Prostate gland (tissue), 2 donors: ENCODE results near the gene LYPD6. TPM values are rescaled to one million over a fixed set of nuclear protein-coding genes. Genes with fewer than 3 reads are reported as not detected.

Experiments
- DNase-seq: peaks from one replicate; pipeline ENCODE4 v3.0.0-alpha.2; 2019; ENCODE audit warnings: low spot score
- H3K27ac ChIP-seq, 2 donors: fragments of 200-600 bp; sonication (generic); 2 replicates each; pipeline ENCODE4 v1.5.1; 2017 to 2019
- H3K27me3 ChIP-seq: fragments of 200-600 bp; sonication (generic); replicated peaks from 2 replicates; pipeline ENCODE4 v1.5.1; 2019; ENCODE audit not compliant: insufficient read depth
- H3K36me3 ChIP-seq, 2 donors: fragments of 200-600 bp; sonication (generic); 1 replicate in 1 of 2; 2 replicates in 1 of 2; pipeline versions ENCODE4 v1.5.1 to v1.8.1; 2017 to 2019
- H3K4me1 ChIP-seq: fragments of 200-600 bp; sonication (generic); replicated peaks from 2 replicates; pipeline ENCODE4 v1.5.1; 2019
- H3K4me3 ChIP-seq, 2 donors: fragments of 200-600 bp; sonication (generic); 2 replicates each; pipeline ENCODE4 v1.5.1; 2017 to 2019
- H3K9me3 ChIP-seq: fragments of 200-600 bp; sonication (generic); 2 replicates; pipeline ENCODE4 v1.5.1; 2017
- CTCF ChIP-seq, 4 experiments: fragments of 200-600 bp in 2 of 4; fragments of 450-650 bp in 2 of 4; sonication (generic) in 2 of 4; IDR thresholded peaks; 1 replicate in 3 of 4; 2 replicates in 1 of 4; pipeline ENCODE4 v1.5.1; 2016 to 2019; ENCODE audit warnings: antibody characterized with exemption in 4 of 4, mild to moderate bottlenecking in 2 of 4, moderate library complexity in 2 of 4
- POLR2A ChIP-seq: fragments of 450-650 bp; IDR thresholded peaks from one replicate; pipeline ENCODE4 v1.6.1; 2016; ENCODE audit warnings: antibody characterized with exemption, mild to moderate bottlenecking
- POLR2AphosphoS5 ChIP-seq: sonication (generic); formaldehyde crosslinking; IDR thresholded peaks from one replicate; pipeline ENCODE4 v1.6.1; 2017; ENCODE audit warnings: antibody characterized with exemption
- WGBS: methylation state at CpG from one replicate; pipeline ENCODE4 v1.1.5; 2018; 5-methylcytosine and 5-hydroxymethylcytosine counted together
- intact Hi-C: fragments of 100-400 bp; cut with DNase I; formaldehyde crosslinking; loops from one replicate; pipeline ENCODE4 v1.14.2; 2022
- total RNA-seq, 2 donors: library from RNA; depleted of rRNA; stranded (reverse); fragments of >200 nt; gene quantifications; one replicate each; pipeline ENCODE4 v1.1.0, GENCODE V29; 2016

Gene LYPD6
- total RNA-seq, 2 donors from 2014 or later = 2.3 to 5.1 TPM

DNA sequence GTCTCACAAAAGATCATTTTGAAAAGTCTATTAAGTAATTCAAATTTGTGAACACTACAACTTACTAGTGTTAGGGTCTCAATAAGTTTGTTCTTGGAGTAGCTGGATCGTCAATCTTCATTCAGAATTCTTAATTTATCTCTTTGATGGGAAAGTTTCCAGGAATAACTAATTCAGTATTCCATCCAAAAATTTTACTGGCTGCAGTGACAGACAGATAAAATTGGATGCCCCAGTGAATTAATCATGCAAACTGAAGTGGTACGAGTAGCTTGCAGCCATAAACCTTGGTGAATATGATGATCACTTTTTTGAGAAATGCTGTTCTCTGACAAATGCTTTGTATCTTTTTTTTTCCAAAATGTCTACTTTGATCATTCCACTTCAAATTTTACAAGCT, 112.8 kb downstream of the LYPD6 start:
- intact Hi-C loops = no loop called here
- WGBS = 55% methylated on average over 2 of the region's 2 CpGs
- Histone ChIP-seq H3K9me3 (no peaks in the 10 kb centered on the region), H3K36me3 (no peaks in the 10 kb centered on the region), H3K27me3 (no peaks in the 10 kb centered on the region), H3K4me3 (no peak overlapping the region), H3K4me1 (no peaks in the 10 kb centered on the region), H3K27ac (no peak overlapping the region)
- TF ChIP-seq POLR2A (no peak), CTCF (IDR thresholded peaks at IDR 0.05) (no peak), POLR2AphosphoS5 (no peak)
- no peak for DNase-seq

- Histone ChIP-seq H3K4me1 (no peaks in the 10 kb centered on the region), H3K27me3 (no peaks in the 10 kb centered on the region), H3K9me3 (no peaks in the 10 kb centered on the region), H3K4me3 (no peak overlapping the region), H3K27ac (no peak overlapping the region), H3K36me3 (no peaks in the 10 kb centered on the region)
- WGBS = 94% methylated on average over 3 of the region's 3 CpGs
- no peak for DNase-seq
- intact Hi-C loops = no loop called here
- no peak for TF ChIP-seq POLR2A
- no peak for TF ChIP-seq CTCF (IDR thresholded peaks at IDR 0.05)
- no peak for TF ChIP-seq POLR2AphosphoS5
Observed at GRCh38 chr2:149446748-149447147, 116.4 kb downstream of the LYPD6 start.

- no peak for DNase-seq
- Histone ChIP-seq H3K4me3 (no peak overlapping the region), H3K36me3 (no peaks in the 10 kb centered on the region), H3K4me1 (no peaks in the 10 kb centered on the region), H3K27ac (no peak overlapping the region), H3K27me3 (no peaks in the 10 kb centered on the region), H3K9me3 (no peaks in the 10 kb centered on the region)
- WGBS = 85% methylated on average over 2 of the region's 2 CpGs
- intact Hi-C loops = no loop called here
- TF ChIP-seq POLR2A (no peak), CTCF (IDR thresholded peaks at IDR 0.05) (no peak), POLR2AphosphoS5 (no peak)
Observed at GRCh38 chr2:149448315-149448714, 117.9 kb downstream of the LYPD6 start.

GRCh38 chr2:149449017-149449416, 118.6 kb downstream of the LYPD6 start:
- DNase-seq = no peak
- TF ChIP-seq POLR2AphosphoS5 = no peak
- TF ChIP-seq CTCF (IDR thresholded peaks at IDR 0.05) = no peak
- TF ChIP-seq POLR2A = no peak
- Histone ChIP-seq H3K4me1 (no peaks in the 10 kb centered on the region), H3K4me3 (no peak overlapping the region), H3K9me3 (no peaks in the 10 kb centered on the region), H3K27me3 (no peaks in the 10 kb centered on the region), H3K27ac (no peak overlapping the region), H3K36me3 (no peaks in the 10 kb centered on the region)
- 85% methylated on average over 5 of the region's 5 CpGs for WGBS
- intact Hi-C loops = no loop called here

GRCh38 chr2:149451417-149452165, 121.2 kb downstream of the LYPD6 start:
- H3K36me3 ChIP-seq = no peaks in the 10 kb centered on the region
- no peaks in the 10 kb centered on the region for H3K9me3 ChIP-seq
- H3K4me3 ChIP-seq = no peak overlapping the region
- TF ChIP-seq POLR2A (no peak), POLR2AphosphoS5 (peak; percentile 20)
- no peaks in the 10 kb centered on the region for H3K27me3 ChIP-seq
- no peaks in the 10 kb centered on the region for H3K4me1 ChIP-seq
- H3K27ac ChIP-seq = no peak overlapping the region
- WGBS = 41% methylated on average over 3 of the region's 3 CpGs
- intact Hi-C loops = no loop called here
- peak; percentile 39 for DNase-seq
